ENCODE results near the gene HBA2.
"Not testable (repeated sequence)": the region's sequence is repeated elsewhere in the genome, so short reads cannot be mapped to it uniquely, and the experiment has no call there.

HBA2 gene

GRCh38 chr16:172374-172941 lies at the start of gene HBA2:
TSS of gene HBA2 (plus strand) at chr16:172876. CDS start at chr16:172913, 37 bp downstream.
- DNase-seq; H3K36me3 ChIP-seq (replicated peaks); H3K4me3 ChIP-seq (ENCODE audit: low read depth, low read length); H3K27ac ChIP-seq; in situ Hi-C loops (cut with HindIII; ENCODE audit: low pct_ligation_motif_present, low sequenced_read_pairs): not testable (repeated sequence)
- H3K27me3 ChIP-seq (replicated peaks) = peaks cover 32% of the 10 kb centered on the region

GRCh38 chr16:123558-124350 lies 48.9 kb upstream of the HBA2 start:
- H3K27me3 ChIP-seq (replicated peaks); in situ Hi-C loops (cut with HindIII; ENCODE audit: low pct_ligation_motif_present, low sequenced_read_pairs); H3K4me3 ChIP-seq (ENCODE audit: low read depth, low read length); H3K27ac ChIP-seq; DNase-seq; H3K36me3 ChIP-seq (replicated peaks): not testable (repeated sequence)

- no peaks in the 10 kb centered on the region for H3K27me3 ChIP-seq (replicated peaks)
- no peaks in the 10 kb centered on the region for H3K36me3 ChIP-seq (replicated peaks)
- no peak overlapping the region for H3K4me3 ChIP-seq (ENCODE audit: low read depth, low read length)
- H3K27ac ChIP-seq = no peak overlapping the region
- DNase-seq = no peak
- in situ Hi-C loops (cut with HindIII; ENCODE audit: low pct_ligation_motif_present, low sequenced_read_pairs) = no loop called here
- no peak for TF ChIP-seq CTCF (IDR thresholded peaks at IDR 0.05; ENCODE audit: low read depth, low read length, missing control alignments)
Measured at GRCh38 chr16:125011-125410, 47.7 kb upstream of the HBA2 start.

GRCh38 chr16:129075-129474 lies 43.6 kb upstream of the HBA2 start:
- no peak overlapping the region for H3K4me3 ChIP-seq (ENCODE audit: low read depth, low read length)
- H3K27ac ChIP-seq = no peak overlapping the region
- TF ChIP-seq CTCF (IDR thresholded peaks at IDR 0.05; ENCODE audit: low read depth, low read length, missing control alignments) = no peak
- in situ Hi-C loops (cut with HindIII; ENCODE audit: low pct_ligation_motif_present, low sequenced_read_pairs) = no loop called here
- H3K36me3 ChIP-seq (replicated peaks) = no peaks in the 10 kb centered on the region
- H3K27me3 ChIP-seq (replicated peaks) = no peaks in the 10 kb centered on the region
- DNase-seq = no peak

- in situ Hi-C loops (cut with HindIII; ENCODE audit: low pct_ligation_motif_present, low sequenced_read_pairs) = no loop called here
- DNase-seq = no peak
- Histone ChIP-seq H3K27me3 (replicated peaks) (no peaks in the 10 kb centered on the region), H3K4me3 (ENCODE audit: low read depth, low read length) (no peak overlapping the region), H3K36me3 (replicated peaks) (no peaks in the 10 kb centered on the region), H3K27ac (no peak overlapping the region)
- no peak for TF ChIP-seq CTCF (IDR thresholded peaks at IDR 0.05; ENCODE audit: low read depth, low read length, missing control alignments)
Measured at GRCh38 chr16:130533-131173, 42.0 kb upstream of the HBA2 start.

GRCh38 chr16:132120-132519 lies 40.6 kb upstream of the HBA2 start:
- Histone ChIP-seq H3K27me3 (replicated peaks) (no peaks in the 10 kb centered on the region), H3K36me3 (replicated peaks) (no peaks in the 10 kb centered on the region), H3K27ac (no peak overlapping the region), H3K4me3 (ENCODE audit: low read depth, low read length) (no peak overlapping the region)
- no peak for DNase-seq
- in situ Hi-C loops (cut with HindIII; ENCODE audit: low pct_ligation_motif_present, low sequenced_read_pairs) = no loop called here
- TF ChIP-seq CTCF (IDR thresholded peaks at IDR 0.05; ENCODE audit: low read depth, low read length, missing control alignments) = no peak

Data from brain microvascular endothelial cell (primary cell).